Renal cortical epithelial cell (primary cell): ENCODE measurements around the gene B3GAT3. TPM values are rescaled to one million over a fixed set of nuclear protein-coding genes. Genes with fewer than 3 reads are reported as not detected.
A peak's percentile ranks its signal among the peaks of the same experiment; 100 is the strongest.
"Not testable (repeated sequence)": the region's sequence is repeated elsewhere in the genome, so short reads cannot be mapped to it uniquely, and the experiment has no call there.

Experiments
- DNase-seq: peaks from one replicate; pipeline ENCODE4 v3.0.0-alpha.2; 2011; ENCODE audit warnings: low read depth
- total RNA-seq: library from RNA; depleted of rRNA; stranded (reverse); fragments of >200 nt; gene quantifications from 2 replicates; pipeline ENCODE4 v1.2.3, GENCODE V29; 2014

Gene B3GAT3
- total RNA-seq, 1 donor from 2014 or later = 39.6 TPM

DNA sequence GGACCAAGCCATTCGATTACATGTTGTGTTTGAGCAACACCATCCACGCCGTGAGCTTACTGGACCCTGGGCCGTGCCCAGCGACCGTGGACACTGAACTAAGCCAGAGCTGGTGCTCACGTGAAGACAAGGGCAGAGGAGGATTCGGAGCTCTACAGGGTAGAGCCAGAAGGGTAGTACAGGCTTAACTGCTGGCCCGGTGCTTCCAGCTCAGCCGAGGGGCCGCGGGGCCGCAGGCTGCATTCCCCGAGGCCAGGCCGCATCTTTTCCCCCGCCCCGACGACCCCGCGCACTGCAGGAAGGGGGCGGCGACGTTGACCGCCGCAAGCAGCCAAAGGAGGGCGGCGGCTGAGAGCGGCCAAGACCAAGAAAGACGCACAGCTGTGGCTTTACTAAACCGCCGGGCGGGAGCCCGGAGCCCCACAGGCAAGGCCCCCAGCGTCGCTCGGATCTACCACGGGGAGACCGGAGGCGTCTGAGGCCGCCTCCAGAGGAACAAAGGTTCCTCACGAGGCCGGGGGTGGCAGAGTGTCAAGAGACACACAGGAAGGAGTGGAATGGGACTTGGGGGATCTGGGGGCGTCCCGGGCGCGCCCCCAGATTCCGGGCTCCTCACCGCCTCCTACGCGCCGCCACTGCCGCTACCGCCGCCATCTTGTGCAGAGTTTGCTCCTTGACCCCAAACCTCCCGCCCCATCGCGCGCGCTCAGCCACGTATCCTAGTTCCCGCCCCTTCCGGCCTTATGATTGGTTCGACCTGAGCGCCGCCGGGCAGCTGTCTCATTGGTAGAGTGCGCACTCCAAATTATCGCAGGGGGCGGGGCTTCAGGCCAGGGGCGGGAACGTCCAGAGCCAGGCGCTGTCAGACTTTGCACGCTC, 24.4 kb upstream of the B3GAT3 start, which contains the start of gene GANAB:
GANAB (minus strand) TSS at position 668 of the 879 bp plus-strand sequence; CDS start at position 654, 14 bp downstream.
- DNase-seq = peak; percentile 88

DNA sequence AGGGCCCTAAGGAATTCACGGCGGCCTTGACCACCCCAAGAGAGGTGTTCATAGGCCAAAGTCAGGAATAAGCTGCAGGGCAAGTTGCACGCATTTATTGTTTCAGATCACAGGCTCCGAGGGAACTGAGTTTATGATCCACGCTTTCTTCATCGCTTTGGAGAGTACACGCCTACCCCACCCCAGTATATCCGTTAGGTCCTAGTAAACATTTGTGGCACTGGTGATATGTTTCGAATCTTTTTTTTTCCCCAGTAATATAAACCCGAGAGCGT, 23.8 kb upstream of the B3GAT3 start:
- DNase-seq = no peak

DNA sequence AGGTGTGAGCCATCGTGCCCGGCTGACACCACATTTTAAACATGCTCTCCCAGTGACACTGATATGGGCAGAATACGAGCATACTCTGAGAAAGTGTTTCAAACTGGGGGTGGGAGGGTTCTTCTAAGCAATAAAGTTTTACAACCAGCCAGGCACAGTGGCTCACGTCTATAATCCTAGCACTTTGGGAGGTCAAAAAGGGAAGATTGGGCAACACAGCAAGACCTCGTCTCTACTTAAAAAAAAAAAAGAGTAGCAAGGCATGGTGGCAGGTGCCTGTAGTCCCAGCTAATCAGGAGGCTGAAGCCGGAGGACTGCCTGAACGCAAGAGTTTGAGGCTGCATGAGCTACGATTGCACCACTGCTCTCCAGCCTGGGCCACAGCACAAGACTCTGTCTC, 22.4 kb upstream of the B3GAT3 start:
- no peak for DNase-seq

DNA sequence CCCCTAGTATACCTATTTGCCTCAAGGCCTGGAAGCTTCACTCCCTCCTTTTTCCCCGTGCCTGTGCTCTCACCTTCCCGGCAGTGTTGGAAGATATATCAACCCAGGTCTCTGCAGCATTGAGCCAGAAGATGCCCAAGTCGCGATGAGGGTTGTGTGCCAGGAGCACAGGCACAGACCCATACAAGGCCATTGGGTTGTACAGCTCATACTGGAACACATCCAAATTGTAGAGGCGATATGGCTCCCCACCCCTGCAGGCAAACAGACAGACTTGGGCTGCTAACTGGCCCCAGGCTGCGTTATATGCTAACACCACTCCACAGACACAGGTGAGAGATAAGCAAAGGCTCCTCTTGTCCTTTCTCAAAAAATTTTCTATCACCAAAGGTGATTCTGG, 10.7 kb upstream of the B3GAT3 start:
- DNase-seq = no peak

DNA sequence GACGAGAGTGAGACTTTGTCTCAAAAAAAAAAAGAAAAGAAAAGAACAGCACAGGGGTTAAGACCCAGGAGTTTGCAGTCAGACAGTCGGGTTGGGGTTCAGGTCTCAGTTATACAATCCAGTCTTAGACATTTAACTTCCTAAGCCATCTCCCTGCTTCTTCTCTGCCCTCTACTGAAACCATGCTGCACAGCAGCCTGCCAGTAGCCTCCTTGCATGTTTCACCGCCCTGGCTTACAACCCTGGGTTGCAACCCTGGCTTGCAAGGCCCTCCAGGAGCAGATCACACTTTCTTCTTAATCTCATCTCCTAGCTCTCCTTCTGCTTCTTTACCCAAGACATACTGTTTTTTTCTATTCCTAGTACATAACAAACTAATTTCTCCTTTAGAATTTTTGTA, 5.9 kb upstream of the B3GAT3 start:
- no peak for DNase-seq

DNA sequence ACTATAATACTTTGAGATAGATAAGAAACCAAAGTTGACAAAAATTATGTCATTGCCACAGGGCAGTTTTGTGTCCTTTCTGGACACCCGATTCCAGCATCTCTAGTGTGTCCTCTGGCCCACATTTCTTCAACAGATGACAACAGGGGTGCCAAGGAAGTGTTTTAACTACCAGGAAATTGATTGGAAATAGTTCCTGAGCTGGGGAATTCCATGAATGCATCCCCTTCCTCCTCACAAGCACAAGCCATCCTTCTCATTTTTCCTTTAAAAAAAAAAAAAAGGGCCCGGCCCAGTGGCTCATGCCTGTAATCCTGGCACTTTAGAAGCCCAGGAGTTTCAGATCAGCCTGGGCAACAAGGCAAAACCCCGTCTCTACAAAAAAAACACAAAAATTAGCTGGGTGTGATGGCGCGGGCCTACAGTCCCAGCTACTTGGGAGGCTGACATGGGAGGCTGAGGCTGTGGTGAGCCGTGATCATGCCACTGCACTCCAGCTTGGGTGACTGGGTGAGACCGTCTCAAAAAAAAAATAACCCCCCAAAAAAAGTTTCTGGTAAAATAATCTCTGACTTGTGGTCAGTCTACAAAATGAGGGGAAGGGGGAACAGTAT, 797 bp upstream of the B3GAT3 start:
- no peak for DNase-seq

DNA sequence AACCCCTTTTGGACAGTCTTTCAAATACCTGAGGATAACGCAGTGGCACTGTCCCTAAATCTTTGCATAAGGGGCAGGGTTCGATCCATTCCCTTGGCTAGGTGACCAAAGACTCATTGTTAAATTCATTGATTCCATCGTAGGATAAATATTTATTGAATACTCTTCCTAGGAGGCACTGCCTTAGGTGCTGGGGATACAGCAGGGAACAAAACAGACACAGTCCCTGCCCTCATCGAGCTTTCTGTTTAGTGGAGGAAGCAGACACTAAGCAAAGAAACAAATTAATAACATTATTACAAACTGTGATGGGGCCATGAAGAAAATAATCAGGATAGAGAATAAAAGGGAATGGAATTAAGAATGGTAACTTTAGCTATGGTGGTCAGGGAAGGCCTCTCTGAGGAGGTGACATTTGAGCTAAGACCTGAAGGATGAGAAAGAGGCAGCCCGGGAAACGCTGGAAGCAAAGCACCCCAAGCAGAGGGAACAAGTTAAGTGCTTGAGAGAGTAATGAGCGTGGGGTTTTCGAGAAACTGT, 689 bp downstream of the B3GAT3 start:
- no peak for DNase-seq

DNA sequence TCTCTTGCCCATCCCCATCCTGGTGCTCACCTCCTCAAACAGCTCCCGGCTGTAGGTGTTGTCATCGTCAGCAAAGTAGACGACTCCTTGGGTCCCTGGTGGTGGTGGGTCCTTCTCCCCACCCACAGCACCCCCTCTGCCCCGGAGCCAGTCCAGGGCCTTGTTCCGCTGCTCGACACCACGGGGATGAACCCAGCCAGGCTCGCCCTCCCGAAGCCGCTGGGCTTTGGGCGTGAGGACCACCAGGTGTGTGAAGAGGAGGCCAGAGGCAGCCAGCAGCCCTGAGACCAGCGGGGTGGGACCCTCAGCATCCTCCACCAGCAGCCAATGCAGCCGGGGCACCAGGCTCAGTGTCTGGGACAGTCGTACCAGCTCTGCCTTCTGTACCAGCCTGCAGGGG, 4.8 kb downstream of the B3GAT3 start:
- DNase-seq = not testable (repeated sequence)

DNA sequence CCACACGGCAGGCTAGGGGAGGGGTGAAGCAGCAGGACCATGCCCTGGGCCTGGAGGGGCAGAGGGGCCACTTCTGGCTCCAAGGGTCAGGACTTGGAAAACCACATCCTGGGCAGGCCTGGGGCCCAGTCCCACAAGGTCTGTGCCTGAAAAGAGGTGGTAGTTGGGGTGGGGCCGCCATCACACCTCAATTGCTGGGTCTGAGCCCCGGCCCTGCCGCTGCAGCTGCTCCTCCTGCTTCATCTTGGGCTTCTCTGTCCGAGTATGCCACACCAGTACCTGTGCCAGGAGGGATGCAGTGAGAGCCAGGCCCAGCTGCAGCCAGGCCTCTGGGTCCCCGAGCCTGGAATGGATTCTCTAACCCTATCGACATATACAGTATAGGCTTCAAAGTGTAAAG, 6.3 kb downstream of the B3GAT3 start:
- no peak for DNase-seq

DNA sequence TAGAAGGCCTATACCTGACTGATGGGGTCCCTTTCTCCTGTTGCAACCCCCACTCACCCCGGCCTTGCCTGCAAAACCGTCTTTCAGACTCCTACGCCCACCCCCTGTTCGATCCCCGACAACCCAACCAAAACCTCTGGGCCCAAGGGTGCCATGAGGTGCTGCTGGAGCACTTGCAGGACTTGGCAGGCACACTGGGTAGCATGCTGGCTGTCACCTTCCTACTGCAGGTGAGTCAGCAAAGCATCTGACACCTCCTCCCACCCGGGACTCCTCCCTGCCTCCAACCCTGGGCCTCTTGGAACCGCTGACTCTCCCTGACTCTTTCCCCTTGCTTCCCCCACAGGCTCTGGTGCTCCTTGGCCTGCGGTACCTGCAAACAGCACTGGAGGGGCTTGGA, 7.5 kb downstream of the B3GAT3 start:
- DNase-seq = peak; percentile 53

DNA sequence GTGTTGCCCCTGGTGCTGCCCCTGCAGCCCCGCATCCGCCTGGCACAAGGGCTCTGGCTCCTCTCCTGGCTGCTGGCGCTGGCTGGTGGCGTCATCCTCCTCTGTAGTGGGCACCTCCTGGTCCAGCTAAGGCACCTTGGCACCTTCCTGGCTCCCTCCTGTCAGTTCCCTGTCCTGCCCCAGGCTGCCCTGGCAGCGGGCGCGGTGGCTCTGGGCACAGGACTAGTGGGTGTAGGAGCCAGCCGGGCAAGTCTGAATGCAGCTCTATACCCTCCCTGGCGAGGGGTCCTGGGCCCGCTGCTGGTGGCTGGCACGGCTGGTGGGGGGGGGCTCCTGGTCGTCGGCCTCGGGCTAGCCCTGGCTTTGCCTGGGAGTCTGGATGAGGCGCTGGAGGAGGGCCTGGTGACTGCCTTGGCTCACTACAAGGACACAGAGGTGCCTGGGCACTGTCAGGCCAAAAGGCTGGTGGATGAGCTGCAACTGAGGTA, 8.5 kb downstream of the B3GAT3 start:
- DNase-seq = no peak

DNA sequence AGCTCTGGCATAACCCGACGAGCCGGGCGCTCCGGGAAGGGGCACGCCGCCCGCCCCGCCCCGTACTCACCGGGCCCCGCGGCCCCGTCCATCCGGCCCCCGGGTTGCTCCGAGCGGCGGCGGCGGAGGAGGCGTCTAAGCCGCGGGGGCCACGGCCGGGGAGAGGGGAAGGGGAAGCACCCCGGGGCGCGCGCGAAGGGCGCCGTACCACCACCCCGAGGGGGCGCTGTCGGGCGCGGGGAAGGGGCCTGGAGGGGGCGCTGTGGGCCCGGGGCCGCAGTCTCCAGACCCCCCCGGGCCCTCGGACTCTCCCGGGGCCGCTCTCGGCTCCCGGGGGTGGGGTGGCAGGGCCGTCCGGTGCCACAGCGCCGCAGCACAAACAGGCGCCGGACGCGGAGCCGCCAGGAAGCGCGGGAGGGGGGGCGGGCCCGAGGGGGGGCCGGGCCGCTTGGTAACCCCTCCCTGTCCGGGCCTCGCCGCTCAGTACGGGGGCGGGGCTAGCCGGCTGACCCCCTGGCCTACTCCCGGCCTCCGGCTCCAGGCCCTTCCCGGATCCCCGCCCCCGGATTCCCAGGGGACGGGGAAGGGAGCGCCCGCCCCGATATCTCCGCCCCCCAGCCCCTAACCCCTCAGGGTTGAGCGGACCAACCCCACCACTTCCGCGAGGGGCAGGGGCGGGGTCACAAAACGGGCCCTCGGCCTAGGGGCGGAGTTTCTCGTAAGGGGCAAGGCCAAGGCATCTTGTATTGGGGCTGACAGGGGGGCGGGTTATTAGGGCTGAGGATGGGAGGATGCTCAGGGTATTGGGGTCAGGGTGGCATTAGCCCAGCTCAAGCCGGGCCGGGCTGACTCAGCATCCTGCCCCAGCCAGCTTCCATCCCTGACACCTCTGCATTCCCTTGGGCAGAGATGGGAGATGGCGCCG, 9.2 kb downstream of the B3GAT3 start, which contains the start of the genes EML3 and ROM1:
EML3 (minus strand) TSS at position 410 of the 925 bp plus-strand sequence; CDS start at position 92, 318 bp downstream.
ROM1 (plus strand) TSS at position 892 of the 925 bp plus-strand sequence; CDS start at position 917, 25 bp downstream.
- peak; percentile 61 for DNase-seq

DNA sequence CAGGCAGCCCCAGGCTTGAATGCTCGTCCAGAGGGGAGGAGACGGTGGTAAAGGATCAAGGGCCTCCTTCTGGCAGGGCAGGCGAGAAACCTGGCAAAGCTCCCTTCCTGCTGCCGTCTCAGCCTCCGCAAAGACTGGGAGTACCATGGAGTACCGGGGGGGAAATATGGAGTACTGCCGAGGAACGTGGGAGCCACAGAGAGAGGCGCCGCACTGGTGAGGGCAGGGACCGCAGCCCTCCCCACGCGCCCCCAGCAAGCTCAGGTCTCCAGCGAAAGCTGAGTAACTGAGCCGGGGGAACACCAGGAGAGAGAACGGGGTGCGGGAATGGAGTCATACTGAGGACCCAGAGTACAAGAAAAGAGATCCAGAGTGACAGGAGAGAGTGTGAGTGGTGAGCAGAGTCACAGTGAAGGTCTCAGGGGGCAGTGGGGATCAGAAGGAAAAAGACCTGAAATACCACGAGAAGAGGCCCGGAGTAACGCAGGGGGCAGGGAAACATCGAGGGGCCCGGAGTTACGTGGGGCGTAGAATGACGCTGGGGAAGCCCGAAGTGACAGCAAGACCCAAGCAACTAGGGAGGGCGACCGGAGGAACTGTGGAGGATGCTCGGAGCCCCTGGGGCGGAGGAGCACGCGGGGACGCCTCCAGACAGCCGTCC, 10.0 kb downstream of the B3GAT3 start:
- peak; percentile 36 for DNase-seq

DNA sequence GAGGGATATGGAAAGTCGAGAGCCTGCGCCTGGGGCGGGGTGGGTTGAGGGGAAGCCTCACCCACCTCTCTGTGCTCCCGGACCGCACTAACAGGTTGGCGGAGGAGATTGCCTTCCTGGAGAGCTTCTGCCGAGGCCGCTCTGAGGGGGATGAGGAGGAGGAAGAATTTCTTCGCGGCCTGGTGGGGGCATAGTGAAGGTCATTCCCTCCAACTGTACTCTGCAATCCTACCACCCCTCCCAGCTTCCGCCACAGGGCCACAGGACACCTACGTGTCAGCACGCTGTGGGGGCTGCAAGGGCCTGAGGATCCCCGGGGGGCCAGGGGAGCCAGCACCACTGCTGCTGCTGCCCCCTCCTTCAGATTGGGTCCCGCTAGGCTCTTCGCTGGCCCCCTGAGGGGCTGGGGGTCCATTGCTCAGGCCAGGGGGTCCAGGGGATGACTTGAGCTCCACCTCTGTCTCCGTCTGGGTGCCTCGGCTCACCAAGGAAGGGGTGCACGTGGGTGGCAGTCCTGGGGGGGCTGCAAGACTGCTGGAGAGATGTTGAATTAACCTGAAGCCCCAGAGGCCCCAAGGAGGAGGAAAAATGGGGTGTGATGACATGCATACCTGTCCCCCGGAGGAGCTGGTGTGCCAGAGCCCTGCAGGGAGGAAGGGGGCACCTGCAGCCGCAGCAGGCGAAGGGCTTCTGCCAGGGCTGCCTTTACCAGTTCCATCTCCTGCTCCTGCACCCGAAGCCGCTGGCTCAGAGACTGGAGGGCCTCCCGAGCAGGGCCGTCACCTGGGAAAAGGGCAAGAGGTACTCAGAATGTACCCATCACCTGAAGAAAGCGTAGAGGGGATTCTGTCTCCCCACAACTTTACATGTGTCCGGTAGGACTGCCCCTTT, 10.7 kb downstream of the B3GAT3 start:
- no peak for DNase-seq

DNA sequence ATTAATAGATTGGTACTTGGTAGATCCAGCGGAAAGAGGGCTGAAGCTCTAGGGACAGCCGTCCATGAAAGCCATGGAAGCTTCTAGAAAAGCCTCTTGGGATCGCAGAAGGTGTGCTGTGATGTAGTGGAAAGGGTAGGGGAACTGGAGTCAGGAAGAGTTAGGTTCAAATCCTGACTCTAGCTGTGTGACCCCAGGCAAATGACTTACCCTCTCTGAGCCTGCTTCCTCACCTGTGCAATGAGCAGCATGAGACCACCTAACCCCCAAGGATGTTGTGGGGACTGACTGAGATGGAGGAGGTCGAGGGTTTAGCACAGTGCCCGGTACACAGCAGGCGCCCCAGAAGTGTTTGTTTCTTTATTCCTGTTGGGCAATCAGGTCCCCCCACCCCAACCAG, 11.4 kb downstream of the B3GAT3 start:
- DNase-seq = no peak

DNA sequence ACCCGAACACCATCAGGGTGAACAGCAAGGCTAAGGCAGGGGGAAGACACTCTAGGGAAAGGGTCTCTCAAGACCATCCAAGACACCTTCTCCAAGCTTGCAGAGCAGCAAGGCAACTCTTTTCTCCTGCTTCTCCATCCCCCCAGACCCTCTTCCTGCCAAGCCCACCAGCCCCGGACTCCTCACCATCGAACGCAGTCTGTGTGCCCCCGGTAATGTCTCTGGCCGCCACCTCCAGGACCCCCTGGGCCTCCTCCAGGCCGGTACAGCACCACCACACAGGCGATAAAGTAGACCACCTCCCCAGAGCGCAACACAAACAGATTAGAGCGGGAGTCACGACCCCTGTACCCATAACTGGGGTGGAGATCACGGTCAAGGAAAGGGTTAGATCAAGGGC, 13.0 kb downstream of the B3GAT3 start:
- no peak for DNase-seq

DNA sequence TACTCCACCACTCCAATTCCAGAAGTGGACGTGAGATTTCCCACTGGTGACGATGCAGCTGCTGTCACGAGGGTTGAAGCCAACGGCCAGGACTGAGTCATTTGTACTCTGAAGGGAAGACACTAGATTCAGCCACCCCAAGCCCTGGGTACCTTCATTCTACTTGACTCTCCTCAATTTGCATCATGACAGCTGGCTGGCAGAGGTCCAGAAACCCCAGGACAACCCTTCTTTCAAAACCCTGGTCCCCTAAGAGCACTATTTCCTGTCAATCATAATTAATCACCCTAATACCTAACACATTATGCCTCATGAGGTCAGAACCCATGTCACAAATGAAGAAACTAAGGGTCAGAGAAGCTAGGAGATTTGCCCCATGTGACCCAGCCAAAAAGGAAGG, 14.1 kb downstream of the B3GAT3 start:
- DNase-seq = no peak

DNA sequence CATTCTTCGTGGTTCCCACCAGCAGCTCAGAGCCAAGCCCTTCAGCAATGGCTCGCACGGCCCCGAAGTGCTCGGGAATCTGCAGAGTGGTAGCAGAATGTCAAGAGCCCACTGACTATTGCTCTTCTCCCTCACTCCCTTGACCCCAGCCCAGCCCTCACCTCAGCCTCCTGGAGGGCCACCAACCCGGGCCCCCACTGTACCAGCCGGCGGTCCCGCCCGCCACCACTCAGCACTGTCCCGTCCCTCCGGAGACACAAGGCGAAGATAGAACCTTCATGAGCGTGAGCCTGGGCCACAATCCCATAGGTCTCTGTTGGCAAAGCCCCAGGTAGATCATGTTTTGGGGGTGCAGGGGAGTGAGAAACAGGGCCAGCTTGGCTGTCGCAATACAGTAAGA, 15.9 kb downstream of the B3GAT3 start:
- no peak for DNase-seq

DNA sequence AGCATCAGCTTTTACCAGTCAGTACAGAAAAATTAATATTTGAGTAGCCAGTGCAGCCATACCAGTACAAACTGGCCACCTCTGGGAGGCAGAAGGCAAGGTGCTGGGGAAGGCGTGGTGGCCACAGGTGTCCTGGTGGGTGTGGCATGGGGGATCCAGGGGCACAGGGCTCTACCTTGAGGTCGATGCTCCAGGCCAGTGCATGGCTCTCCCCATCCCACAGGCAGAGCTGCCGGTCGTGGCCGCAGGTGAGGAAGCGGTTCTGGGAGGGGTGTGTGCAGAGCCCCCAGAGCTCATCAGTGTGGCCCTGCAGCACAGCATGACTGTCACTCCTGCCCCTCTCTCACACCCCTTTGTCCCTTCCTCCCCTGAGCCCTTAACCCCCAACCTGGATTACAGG, 16.3 kb downstream of the B3GAT3 start:
- no peak for DNase-seq

DNA sequence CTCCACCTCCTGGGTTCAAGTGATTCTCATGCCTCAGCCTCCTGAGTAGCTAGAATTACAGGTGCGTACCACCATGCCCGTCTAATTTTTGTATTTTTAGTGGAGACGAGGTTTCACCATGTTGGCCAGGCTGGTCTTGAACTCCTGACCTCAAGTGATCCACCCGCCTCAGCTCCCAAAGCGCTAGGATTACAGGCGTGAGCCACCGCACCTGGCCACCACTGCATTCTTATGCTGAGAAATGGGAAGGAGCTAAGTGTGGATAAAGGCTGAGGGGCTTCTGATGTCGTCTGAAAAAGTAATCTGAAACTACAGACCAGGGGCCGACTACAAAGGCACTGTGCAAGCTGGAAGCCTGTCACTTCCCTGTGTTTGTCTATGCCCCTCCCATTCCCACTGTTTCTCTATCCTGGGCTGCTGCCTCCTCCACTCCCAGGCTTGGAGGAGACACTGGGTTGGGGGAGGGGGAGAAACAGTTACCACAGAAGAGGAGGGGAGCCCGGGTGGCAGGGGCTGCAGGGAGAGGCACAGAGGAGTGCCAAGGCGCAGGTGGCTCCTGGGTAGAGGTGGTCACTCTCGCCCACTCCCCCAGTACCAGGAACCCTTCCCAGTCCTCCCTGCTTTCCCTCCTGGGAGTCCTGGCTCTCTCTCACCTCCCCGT, 17.2 kb downstream of the B3GAT3 start:
- DNase-seq = no peak
